Right renal cortex interstitium (tissue), 3 donors: ENCODE data around the gene RND1. TPM values are rescaled to one million over a fixed set of nuclear protein-coding genes. Genes with fewer than 3 reads are reported as not detected.

ENCODE experiments used
- DNase-seq, 3 donors: peaks; one replicate each; pipeline ENCODE4 v3.0.0-alpha.2; 2013; ENCODE audit warnings: low read depth in 3 of 3, low spot score in 2 of 3
- polyA plus RNA-seq, 3 donors: library from polyadenylated mRNA; unstranded; fragments of 120-200 nt; gene quantifications; one replicate each; pipeline ENCODE4 v1.2.1, GENCODE V29; 2013; ENCODE audit not compliant: insufficient read length in 3 of 3

The RND1 gene
- polyA plus RNA-seq, 3 donors, result 2.2 to 4.6 (median 3.6) TPM

DNA sequence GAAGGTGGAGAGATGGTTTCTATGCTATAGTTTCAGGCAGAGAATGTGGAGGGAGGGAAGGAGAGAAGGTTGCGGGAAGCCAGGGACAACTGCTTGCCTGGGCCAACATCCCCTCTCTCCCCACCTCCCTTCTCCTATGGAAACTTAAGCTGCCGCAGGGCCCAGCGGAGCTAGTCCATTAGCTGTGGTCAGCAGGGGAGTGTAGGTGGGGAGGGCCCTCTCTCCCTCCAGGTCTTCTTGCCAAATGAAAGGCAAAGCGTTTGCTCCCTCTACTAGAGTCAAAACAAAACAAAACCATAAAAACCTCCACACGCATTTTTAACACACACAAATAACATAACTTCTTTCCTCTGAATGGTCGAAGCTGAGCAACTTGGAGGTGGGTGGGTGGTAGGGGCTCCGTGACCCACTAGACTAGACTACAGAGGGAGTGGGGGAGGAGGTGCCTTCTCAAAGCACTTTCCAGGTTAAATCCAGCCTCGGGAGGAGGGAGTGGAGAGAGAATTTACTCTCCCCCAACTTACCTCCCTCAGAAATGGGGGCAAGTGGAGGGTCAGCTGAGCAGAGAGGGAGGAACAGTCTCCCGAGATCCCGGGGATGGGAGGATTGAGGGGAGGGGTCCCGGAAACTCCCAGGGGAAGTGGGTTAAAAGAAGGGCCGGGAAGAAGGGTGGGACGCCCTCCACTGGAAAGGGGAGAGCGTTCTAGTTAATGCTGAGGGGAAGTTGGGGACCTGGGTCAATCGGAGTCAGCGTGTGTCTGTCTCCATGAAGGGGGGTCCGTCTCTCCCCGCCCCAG lies 52.0 kb downstream of the RND1 start:
- no peak for DNase-seq

- DNase-seq, result no peak
Measured at GRCh38 chr12:48812389-48812788, 53.3 kb downstream of the RND1 start.

- DNase-seq, result no peak
Measured at GRCh38 chr12:48811437-48812090, 54.1 kb downstream of the RND1 start.

DNA sequence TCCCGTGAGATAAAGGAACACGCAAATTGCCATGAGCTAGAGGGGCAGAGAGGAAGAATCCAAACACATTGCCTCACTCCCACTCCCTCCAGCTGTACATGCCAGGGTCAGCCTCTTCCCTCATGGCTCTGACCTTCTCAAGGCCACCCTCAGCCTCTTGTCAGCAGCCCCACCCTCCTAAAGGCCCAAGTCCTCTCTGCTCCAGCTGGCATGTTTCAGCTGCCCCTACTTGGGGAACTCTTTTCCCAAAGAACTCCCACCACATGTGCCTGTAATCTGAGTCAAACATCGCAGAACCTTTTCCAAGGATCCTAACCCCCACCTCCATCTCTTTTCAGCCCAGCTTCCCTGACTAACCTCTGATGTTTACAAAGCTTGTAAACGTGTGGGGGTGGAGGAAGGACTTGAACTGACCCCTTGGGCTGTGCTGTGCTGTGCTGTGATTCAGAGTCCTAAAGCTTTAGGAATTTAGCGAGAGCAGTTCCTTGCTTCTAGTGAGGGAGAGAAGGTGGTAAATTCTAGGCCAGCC lies 54.7 kb downstream of the RND1 start:
- no peak for DNase-seq

DNA sequence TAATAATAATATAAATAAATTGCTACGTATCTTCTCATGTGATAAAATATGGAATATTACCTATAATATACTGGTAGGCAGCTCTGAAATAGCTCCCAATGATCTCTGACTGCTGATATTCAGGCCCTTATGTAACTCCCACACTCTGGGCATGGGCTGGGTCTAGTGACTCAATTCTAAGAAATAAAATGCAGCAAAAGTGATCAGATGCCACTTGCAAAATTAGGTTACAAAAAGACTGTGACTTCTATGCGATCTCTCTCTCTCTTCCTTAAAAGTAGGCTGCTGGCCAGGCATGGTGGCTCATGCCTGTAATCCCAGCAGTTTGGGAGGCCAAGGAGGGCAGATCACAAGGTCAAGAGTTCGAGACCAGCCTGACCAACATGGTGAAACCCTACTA lies 57.7 kb downstream of the RND1 start:
- DNase-seq, result no peak

Other genes starting within 250 kb of the RND1 start
- gene KANSL2, start 183.6 kb downstream of the RND1 start, polyA plus RNA-seq, result 10 to 100 TPM; 55.2 to 57.6 (median 55.8) TPM
- gene CCNT1, start 149.2 kb downstream of the RND1 start, polyA plus RNA-seq, result 10 to 100 TPM; 29.5 to 31.7 (median 30.3) TPM
- gene ADCY6, start 76.8 kb downstream of the RND1 start, polyA plus RNA-seq, result 10 to 100 TPM; 71.6 to 79.9 (median 78.4) TPM
- 10 to 100 TPM; 40.3 to 47.6 (median 43.1) TPM for gene CACNB3, start 47.4 kb downstream of the RND1 start, polyA plus RNA-seq
- 100 to 1,000 TPM; 106 to 118 (median 106) TPM for gene DDX23, start 13.7 kb downstream of the RND1 start, polyA plus RNA-seq
- 10 to 100 TPM; 10.9 to 15.0 (median 12.2) TPM for gene FKBP11, start 59.6 kb upstream of the RND1 start, polyA plus RNA-seq
- 100 to 1,000 TPM; 129 to 153 (median 147) TPM for gene ARF3, start 91.6 kb upstream of the RND1 start, polyA plus RNA-seq
- under 1 TPM in 2 of 3 donors, not detected in 1; 0.11 to 0.14 TPM for gene WNT10B, start 105.9 kb upstream of the RND1 start, polyA plus RNA-seq
- gene WNT1, start 112.5 kb upstream of the RND1 start, polyA plus RNA-seq, result not detected
- gene DDN, start 133.5 kb upstream of the RND1 start, polyA plus RNA-seq, result 10 to 100 TPM; 76.0 to 85.9 (median 81.6) TPM
- gene PRKAG1, start 152.9 kb upstream of the RND1 start, polyA plus RNA-seq, result 10 to 100 TPM; 80.8 to 89.0 (median 84.1) TPM
- gene KMT2D, start 194.9 kb upstream of the RND1 start, polyA plus RNA-seq, result 10 to 100 TPM; 38.5 to 43.8 (median 42.3) TPM
- gene RHEBL1, start 204.1 kb upstream of the RND1 start, polyA plus RNA-seq, result 1 to 10 TPM; 1.7 to 1.8 (median 1.8) TPM
- gene DHH, start 228.9 kb upstream of the RND1 start, polyA plus RNA-seq, result under 1 TPM; 0.25 to 0.44 (median 0.33) TPM
- gene LMBR1L, start 245.0 kb upstream of the RND1 start, polyA plus RNA-seq, result 10 to 100 TPM; 49.5 to 69.1 (median 57.0) TPM